WTC11 (cell line): ENCODE data around the gene REPS2. TPM values are rescaled to one million over a fixed set of nuclear protein-coding genes. Genes with fewer than 3 reads are reported as not detected.

ENCODE experiments used
- ATAC-seq: fragments of 200-7000 bp; cut with Tn5 transposase; 2 replicates; pipeline ENCODE4 v1.10.0; 2021; ENCODE audit warnings: mild to moderate bottlenecking, moderate library complexity
- CTCF ChIA-PET: fragments of 300-600 bp; sonication (Branson Sonifier 250); formaldehyde crosslinking; loops from one replicate; lab custom pipeline; 2021; ENCODE audit warnings: antibody characterized with exemption; lab: Charles Lee
- POLR2A ChIA-PET: fragments of 350-600 bp; sonication (Branson Sonifier 250); formaldehyde crosslinking; loops from one replicate; lab custom pipeline; 2021; ENCODE audit warnings: antibody characterized with exemption; lab: Charles Lee
- DNase-seq: peaks from one replicate; pipeline ENCODE4 v3.0.0; 2021; ENCODE audit warnings: low spot score
- H3K27ac Mint-ChIP-seq: 2 replicates; pipeline ENCODE4 v1.8.0; 2021; ENCODE audit warnings: mixed read lengths
- H3K27me3 Mint-ChIP-seq: 2 replicates; pipeline ENCODE4 v1.8.0; 2021; ENCODE audit warnings: low read depth, mild to moderate bottlenecking, moderate library complexity, mixed read lengths
- H3K36me3 Mint-ChIP-seq: 2 replicates; pipeline ENCODE4 v1.8.0; 2021; ENCODE audit warnings: mixed read lengths
- H3K4me1 Mint-ChIP-seq: 2 replicates; pipeline ENCODE4 v1.8.0; 2022; ENCODE audit warnings: mixed read lengths
- H3K4me3 Mint-ChIP-seq: 2 replicates; pipeline ENCODE4 v1.8.0; 2021; ENCODE audit warnings: mild to moderate bottlenecking, moderate library complexity, mixed read lengths
- H3K9me3 Mint-ChIP-seq: 2 replicates; pipeline ENCODE4 v1.8.0; 2021; ENCODE audit warnings: mixed read lengths
- ATF1 ChIP-seq: sonication (generic); formaldehyde crosslinking; IDR thresholded peaks from 2 replicates; pipeline ENCODE4 v1.8.1; 2023; ENCODE audit warnings: mild to moderate bottlenecking, moderate library complexity, missing genetic modification reagents
- FOXK1 ChIP-seq: sonication (generic); formaldehyde crosslinking; IDR thresholded peaks from 2 replicates; pipeline ENCODE4 v1.8.0; 2022; ENCODE audit warnings: mild to moderate bottlenecking, moderate library complexity, missing genetic modification reagents
- GRHL2 ChIP-seq: fragments of 250-450 bp; sonication (Bioruptor Pico); IDR thresholded peaks from 2 replicates; pipeline ENCODE4 v1.8.0; 2022; ENCODE audit warnings: mild to moderate bottlenecking, moderate library complexity; ENCODE audit not compliant: insufficient replicate concordance, severe bottlenecking
- GTF2I ChIP-seq: fragments of 250-450 bp; sonication (Bioruptor Pico); conservative IDR thresholded peaks from 2 replicates; pipeline ENCODE4 v1.4.0; 2021; ENCODE audit warnings: mild to moderate bottlenecking
- IRF2 ChIP-seq: sonication (generic); formaldehyde crosslinking; IDR thresholded peaks from 2 replicates; pipeline ENCODE4 v1.8.0; 2022; ENCODE audit warnings: low read depth, missing genetic modification reagents, borderline replicate concordance
- JUN ChIP-seq: sonication (generic); formaldehyde crosslinking; IDR thresholded peaks from 2 replicates; pipeline ENCODE4 v1.8.0; 2023; ENCODE audit warnings: mild to moderate bottlenecking, missing genetic modification reagents
- KAT7 ChIP-seq: sonication (generic); formaldehyde crosslinking; IDR thresholded peaks from 2 replicates; pipeline ENCODE4 v1.8.1; 2023; ENCODE audit warnings: missing genetic modification reagents, mild to moderate bottlenecking, borderline replicate concordance
- MXD4 ChIP-seq: fragments of 250-450 bp; sonication (Bioruptor Pico); IDR thresholded peaks from 2 replicates; pipeline ENCODE4 v1.8.0; 2021; ENCODE audit warnings: mild to moderate bottlenecking, moderate library complexity, borderline replicate concordance
- NFATC4 ChIP-seq: fragments of 250-450 bp; sonication (Bioruptor Pico); IDR thresholded peaks from 2 replicates; pipeline ENCODE4 v1.9.0; 2021; ENCODE audit warnings: mild to moderate bottlenecking
- OVOL2 ChIP-seq: fragments of 250-450 bp; sonication (Bioruptor Pico); IDR thresholded peaks from 2 replicates; pipeline ENCODE4 v1.9.0; 2021; ENCODE audit warnings: mild to moderate bottlenecking, borderline replicate concordance
- RELA ChIP-seq: sonication (generic); formaldehyde crosslinking; IDR thresholded peaks from 2 replicates; pipeline ENCODE4 v1.8.1; 2022; ENCODE audit warnings: missing genetic modification reagents, mild to moderate bottlenecking, borderline replicate concordance
- RORB ChIP-seq: fragments of 250-450 bp; sonication (Bioruptor Pico); IDR thresholded peaks from 2 replicates; pipeline ENCODE4 v1.9.0; 2021; ENCODE audit warnings: mild to moderate bottlenecking
- SMAD3 ChIP-seq: sonication (generic); formaldehyde crosslinking; IDR thresholded peaks from 2 replicates; pipeline ENCODE4 v1.8.0; 2022; ENCODE audit warnings: missing genetic modification reagents, mild to moderate bottlenecking, borderline replicate concordance
- TEAD1 ChIP-seq: sonication (generic); formaldehyde crosslinking; IDR thresholded peaks from 2 replicates; pipeline ENCODE4 v1.8.0; 2022; ENCODE audit warnings: mild to moderate bottlenecking, missing genetic modification reagents
- TP53 ChIP-seq: sonication (generic); formaldehyde crosslinking; IDR thresholded peaks from 2 replicates; pipeline ENCODE4 v1.8.1; 2023; ENCODE audit warnings: mild to moderate bottlenecking, missing genetic modification reagents
- ZNF219 ChIP-seq: sonication (generic); formaldehyde crosslinking; IDR thresholded peaks from 2 replicates; pipeline ENCODE4 v1.8.0; 2023; ENCODE audit warnings: missing genetic modification reagents, mild to moderate bottlenecking, borderline replicate concordance
- ZNF232 ChIP-seq: sonication (generic); formaldehyde crosslinking; IDR thresholded peaks from 2 replicates; pipeline ENCODE4 v1.8.0; 2022; ENCODE audit warnings: mild to moderate bottlenecking, missing genetic modification reagents
- ZNF263 ChIP-seq: sonication (generic); formaldehyde crosslinking; IDR thresholded peaks from 2 replicates; pipeline ENCODE4 v1.8.1; 2022; ENCODE audit warnings: low read depth, mild to moderate bottlenecking, moderate library complexity, missing genetic modification reagents
- ZNF423 ChIP-seq: fragments of 250-450 bp; sonication (Bioruptor Pico); IDR thresholded peaks from 2 replicates; pipeline ENCODE4 v2.1.2; 2022; ENCODE audit warnings: mild to moderate bottlenecking, moderate library complexity
- ZNF512 ChIP-seq: sonication (generic); formaldehyde crosslinking; IDR thresholded peaks from 2 replicates; pipeline ENCODE4 v1.8.1; 2022; ENCODE audit warnings: missing genetic modification reagents, borderline replicate concordance
- ZSCAN18 ChIP-seq: fragments of 250-450 bp; sonication (Bioruptor Pico); IDR thresholded peaks from 2 replicates; pipeline ENCODE4 v2.1.2; 2022; ENCODE audit warnings: mild to moderate bottlenecking, moderate library complexity
- total RNA-seq: library from RNA; stranded (reverse); gene quantifications from 3 replicates; pipeline ENCODE4 v1.2.3, GENCODE V29; 2021
- TF ChIP-seq, protein P1 (sequence below): sonication (generic); formaldehyde crosslinking; IDR thresholded peaks from 2 replicates; pipeline ENCODE4 v1.8.0; 2023; ENCODE audit warnings: mild to moderate bottlenecking, missing genetic modification reagents
- TF ChIP-seq, protein P2 (sequence below): fragments of 250-450 bp; sonication (Bioruptor Pico); IDR thresholded peaks from 2 replicates; pipeline ENCODE4 v1.9.0; 2021; ENCODE audit warnings: mild to moderate bottlenecking
- TF ChIP-seq, protein P3 (sequence below): sonication (generic); formaldehyde crosslinking; IDR thresholded peaks from 2 replicates; pipeline ENCODE4 v1.8.0; 2023; ENCODE audit warnings: missing genetic modification reagents
- TF ChIP-seq, protein P4 (sequence below): sonication (generic); formaldehyde crosslinking; IDR thresholded peaks from 2 replicates; pipeline ENCODE4 v1.8.0; 2022; ENCODE audit warnings: mild to moderate bottlenecking, missing genetic modification reagents
- TF ChIP-seq, protein P5 (sequence below): fragments of 200-600 bp; IDR thresholded peaks from 2 replicates; pipeline ENCODE4 v1.8.0; 2022; ENCODE audit warnings: antibody characterized with exemption

REPS2 gene
- total RNA-seq, 1 experiment from 2014 or later: 2.2 TPM

DNA sequence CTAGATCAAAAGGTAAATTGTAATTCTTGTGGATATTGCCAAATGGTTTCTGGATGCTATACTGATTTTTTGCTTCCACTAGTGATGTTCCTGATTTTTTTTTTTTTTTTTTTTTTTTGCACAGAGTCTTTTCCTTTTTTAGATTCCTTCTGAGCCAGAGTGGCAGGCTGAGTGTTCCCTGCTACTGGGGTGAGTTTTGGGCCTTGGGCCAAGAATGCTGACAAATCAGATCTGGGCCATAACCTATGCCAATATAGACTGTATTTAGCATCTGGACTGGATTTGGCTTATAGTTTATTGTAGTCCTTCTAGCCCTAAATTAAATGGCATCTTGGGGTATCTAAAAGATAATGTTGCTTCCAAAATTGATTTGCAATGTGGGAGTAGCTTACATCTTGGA is 52.8 kb downstream of the REPS2 start (continued):
- no peak for TF ChIP-seq ZSCAN18 (CRISPR knock-in tag)
- no peak for TF ChIP-seq ZNF232 (CRISPR knock-in tag)
- TF ChIP-seq RORB (CRISPR knock-in tag): no peak
- TF ChIP-seq GTF2I (CRISPR knock-in tag): no peak
- TF ChIP-seq TP53: no peak
- no peak for TF ChIP-seq KAT7 (CRISPR knock-in tag)
- TF ChIP-seq RELA (CRISPR knock-in tag): no peak
- TF ChIP-seq, protein P1, sequence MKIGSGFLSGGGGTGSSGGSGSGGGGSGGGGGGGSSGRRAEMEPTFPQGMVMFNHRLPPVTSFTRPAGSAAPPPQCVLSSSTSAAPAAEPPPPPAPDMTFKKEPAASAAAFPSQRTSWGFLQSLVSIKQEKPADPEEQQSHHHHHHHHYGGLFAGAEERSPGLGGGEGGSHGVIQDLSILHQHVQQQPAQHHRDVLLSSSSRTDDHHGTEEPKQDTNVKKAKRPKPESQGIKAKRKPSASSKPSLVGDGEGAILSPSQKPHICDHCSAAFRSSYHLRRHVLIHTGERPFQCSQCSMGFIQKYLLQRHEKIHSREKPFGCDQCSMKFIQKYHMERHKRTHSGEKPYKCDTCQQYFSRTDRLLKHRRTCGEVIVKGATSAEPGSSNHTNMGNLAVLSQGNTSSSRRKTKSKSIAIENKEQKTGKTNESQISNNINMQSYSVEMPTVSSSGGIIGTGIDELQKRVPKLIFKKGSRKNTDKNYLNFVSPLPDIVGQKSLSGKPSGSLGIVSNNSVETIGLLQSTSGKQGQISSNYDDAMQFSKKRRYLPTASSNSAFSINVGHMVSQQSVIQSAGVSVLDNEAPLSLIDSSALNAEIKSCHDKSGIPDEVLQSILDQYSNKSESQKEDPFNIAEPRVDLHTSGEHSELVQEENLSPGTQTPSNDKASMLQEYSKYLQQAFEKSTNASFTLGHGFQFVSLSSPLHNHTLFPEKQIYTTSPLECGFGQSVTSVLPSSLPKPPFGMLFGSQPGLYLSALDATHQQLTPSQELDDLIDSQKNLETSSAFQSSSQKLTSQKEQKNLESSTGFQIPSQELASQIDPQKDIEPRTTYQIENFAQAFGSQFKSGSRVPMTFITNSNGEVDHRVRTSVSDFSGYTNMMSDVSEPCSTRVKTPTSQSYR (CRISPR knock-in tag): no peak
- TF ChIP-seq ZNF263 (CRISPR knock-in tag): no peak
- TF ChIP-seq OVOL2: no peak
- no peak for TF ChIP-seq IRF2 (CRISPR knock-in tag)
- TF ChIP-seq, protein P2, sequence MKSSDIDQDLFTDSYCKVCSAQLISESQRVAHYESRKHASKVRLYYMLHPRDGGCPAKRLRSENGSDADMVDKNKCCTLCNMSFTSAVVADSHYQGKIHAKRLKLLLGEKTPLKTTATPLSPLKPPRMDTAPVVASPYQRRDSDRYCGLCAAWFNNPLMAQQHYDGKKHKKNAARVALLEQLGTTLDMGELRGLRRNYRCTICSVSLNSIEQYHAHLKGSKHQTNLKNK (CRISPR knock-in tag): no peak
- TF ChIP-seq, all 79 proteins: peak for 0

DNA sequence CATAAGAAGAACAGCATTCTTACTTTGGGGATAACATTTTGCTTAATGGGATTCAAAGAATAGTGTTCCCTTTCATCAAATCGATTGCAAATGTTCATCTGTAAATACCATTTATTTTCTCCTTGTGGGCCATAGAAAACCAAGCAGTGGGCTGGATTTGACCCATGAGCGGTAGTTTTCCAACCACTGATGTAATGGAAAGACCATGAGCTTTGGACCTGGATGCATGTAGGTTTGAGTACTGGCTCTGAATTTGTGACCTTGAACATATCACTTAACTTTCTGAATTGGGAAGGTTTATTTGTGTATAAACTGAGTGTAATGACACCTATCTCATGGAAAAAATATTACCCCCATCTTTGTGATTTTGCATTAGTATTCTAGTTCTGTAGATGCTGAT is 54.3 kb downstream of the REPS2 start:
- ChIA-PET POLR2A (no interaction called here), CTCF (interaction anchor here (0.6 kb wide), 1 partner anchor 530 kb away, joined by 4 read pairs; no protein-coding TSS in a partner anchor)
- no peak for DNase-seq
- Mint-ChIP-seq H3K4me1 (no peaks in the 10 kb centered on the region), H3K27me3 (no peaks in the 10 kb centered on the region; the same call in 1 of the 2 replicates), H3K27ac (no peak overlapping the region), H3K4me3 (no peak overlapping the region), H3K36me3 (no peaks in the 10 kb centered on the region), H3K9me3 (no peaks in the 10 kb centered on the region)
- no peak for ATAC-seq
- TF ChIP-seq, protein P3, sequence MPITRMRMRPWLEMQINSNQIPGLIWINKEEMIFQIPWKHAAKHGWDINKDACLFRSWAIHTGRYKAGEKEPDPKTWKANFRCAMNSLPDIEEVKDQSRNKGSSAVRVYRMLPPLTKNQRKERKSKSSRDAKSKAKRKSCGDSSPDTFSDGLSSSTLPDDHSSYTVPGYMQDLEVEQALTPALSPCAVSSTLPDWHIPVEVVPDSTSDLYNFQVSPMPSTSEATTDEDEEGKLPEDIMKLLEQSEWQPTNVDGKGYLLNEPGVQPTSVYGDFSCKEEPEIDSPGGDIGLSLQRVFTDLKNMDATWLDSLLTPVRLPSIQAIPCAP (CRISPR knock-in tag): no peak
- no peak for TF ChIP-seq ZNF512 (CRISPR knock-in tag)
- TF ChIP-seq, protein P4, sequence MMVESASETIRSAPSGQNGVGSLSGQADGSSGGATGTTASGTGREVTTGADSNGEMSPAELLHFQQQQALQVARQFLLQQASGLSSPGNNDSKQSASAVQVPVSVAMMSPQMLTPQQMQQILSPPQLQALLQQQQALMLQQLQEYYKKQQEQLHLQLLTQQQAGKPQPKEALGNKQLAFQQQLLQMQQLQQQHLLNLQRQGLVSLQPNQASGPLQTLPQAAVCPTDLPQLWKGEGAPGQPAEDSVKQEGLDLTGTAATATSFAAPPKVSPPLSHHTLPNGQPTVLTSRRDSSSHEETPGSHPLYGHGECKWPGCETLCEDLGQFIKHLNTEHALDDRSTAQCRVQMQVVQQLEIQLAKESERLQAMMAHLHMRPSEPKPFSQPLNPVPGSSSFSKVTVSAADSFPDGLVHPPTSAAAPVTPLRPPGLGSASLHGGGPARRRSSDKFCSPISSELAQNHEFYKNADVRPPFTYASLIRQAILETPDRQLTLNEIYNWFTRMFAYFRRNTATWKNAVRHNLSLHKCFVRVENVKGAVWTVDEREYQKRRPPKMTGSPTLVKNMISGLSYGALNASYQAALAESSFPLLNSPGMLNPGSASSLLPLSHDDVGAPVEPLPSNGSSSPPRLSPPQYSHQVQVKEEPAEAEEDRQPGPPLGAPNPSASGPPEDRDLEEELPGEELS (CRISPR knock-in tag): no peak
- TF ChIP-seq ZNF423: no peak
- no peak for TF ChIP-seq GTF2I (CRISPR knock-in tag)
- TF ChIP-seq NFATC4 (CRISPR knock-in tag): no peak
- TF ChIP-seq ATF1 (CRISPR knock-in tag): no peak
- no peak for TF ChIP-seq ZSCAN18 (CRISPR knock-in tag)
- TF ChIP-seq JUN: no peak
- no peak for TF ChIP-seq TEAD1 (CRISPR knock-in tag)
- no peak for TF ChIP-seq ZNF219
- no peak for TF ChIP-seq SMAD3
- TF ChIP-seq MXD4 (CRISPR knock-in tag): no peak
- TF ChIP-seq GRHL2 (CRISPR knock-in tag): no peak
- TF ChIP-seq, protein P5, sequence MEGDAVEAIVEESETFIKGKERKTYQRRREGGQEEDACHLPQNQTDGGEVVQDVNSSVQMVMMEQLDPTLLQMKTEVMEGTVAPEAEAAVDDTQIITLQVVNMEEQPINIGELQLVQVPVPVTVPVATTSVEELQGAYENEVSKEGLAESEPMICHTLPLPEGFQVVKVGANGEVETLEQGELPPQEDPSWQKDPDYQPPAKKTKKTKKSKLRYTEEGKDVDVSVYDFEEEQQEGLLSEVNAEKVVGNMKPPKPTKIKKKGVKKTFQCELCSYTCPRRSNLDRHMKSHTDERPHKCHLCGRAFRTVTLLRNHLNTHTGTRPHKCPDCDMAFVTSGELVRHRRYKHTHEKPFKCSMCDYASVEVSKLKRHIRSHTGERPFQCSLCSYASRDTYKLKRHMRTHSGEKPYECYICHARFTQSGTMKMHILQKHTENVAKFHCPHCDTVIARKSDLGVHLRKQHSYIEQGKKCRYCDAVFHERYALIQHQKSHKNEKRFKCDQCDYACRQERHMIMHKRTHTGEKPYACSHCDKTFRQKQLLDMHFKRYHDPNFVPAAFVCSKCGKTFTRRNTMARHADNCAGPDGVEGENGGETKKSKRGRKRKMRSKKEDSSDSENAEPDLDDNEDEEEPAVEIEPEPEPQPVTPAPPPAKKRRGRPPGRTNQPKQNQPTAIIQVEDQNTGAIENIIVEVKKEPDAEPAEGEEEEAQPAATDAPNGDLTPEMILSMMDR: no peak
- no peak for TF ChIP-seq FOXK1 (CRISPR knock-in tag)
